ENCODE measurements around the gene PPM1H. TPM values are rescaled to one million over a fixed set of nuclear protein-coding genes. Genes with fewer than 3 reads are reported as not detected.

PPM1H gene
- total and polyA plus RNA-seq, 2 of the 8 experiments (the other 6 are each of a cell fraction or from before 2014, with no cell fraction given) = 16.4 to 36.1 TPM

DNA sequence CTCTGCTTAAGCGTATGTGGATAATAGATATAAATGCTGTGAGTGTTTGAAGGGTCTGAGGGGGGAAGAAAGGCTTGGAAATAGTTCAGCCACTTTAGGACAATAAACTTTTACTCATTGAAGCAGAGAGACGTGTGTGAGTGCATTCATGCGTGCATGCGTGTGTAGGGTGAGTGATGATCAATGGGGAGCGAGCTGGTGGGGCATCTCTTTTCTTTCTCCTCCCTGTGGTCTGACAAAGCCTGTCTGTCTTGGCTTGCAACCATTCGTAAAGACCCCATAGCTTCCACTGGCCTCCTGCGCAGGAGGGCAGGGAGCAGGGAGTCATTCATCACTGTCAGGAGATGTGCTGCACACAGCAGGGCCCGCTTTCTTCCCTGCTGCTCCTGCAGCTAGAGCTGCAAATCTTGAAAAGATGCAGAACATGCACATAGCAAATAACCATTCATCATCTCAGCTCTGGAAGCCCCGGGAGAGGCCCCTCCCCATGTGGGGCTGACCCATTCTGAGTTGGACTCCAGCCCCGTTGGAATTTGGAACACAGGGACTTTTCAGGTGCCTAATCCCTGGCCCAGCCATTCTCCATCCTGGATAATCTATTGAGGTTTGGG, 223.2 kb downstream of the PPM1H start:
- no peak overlapping the region for H3K9ac ChIP-seq (replicated peaks in 1 of 4; ENCODE audit: extremely low read depth in 1 of 4, low read depth in 3 of 4, low read length in 3 of 4)
- no peak overlapping the region for H2AK5ac ChIP-seq (ENCODE audit: low read depth, low read length)
- H2BK20ac ChIP-seq (ENCODE audit: low read length) = no peak overlapping the region
- no peaks in the 10 kb centered on the region for H3K79me2 ChIP-seq (ENCODE audit: control insufficient read depth in 1 of 2, insufficient read depth in 2 of 2, low read length in 2 of 2)
- CTCF ChIA-PET (ENCODE audit: partially characterized antibody) = interaction anchor here (0.5 to 1.8 kb wide), 4 partner anchors 35 to 297 kb away, joined by 3 to 5 read pairs (median 4); no protein-coding TSS in a partner anchor
- H2AFZ ChIP-seq (ENCODE audit: low read length) = no peak overlapping the region
- H3K27ac ChIP-seq (ENCODE audit: low read depth, low read length) = no peak overlapping the region
- no peak overlapping the region for H3K23ac ChIP-seq (ENCODE audit: insufficient read length)
- no peaks in the 10 kb centered on the region for H3K23me2 ChIP-seq (ENCODE audit: low read depth, low read length)
- H2BK15ac ChIP-seq (ENCODE audit: low read length) = no peak overlapping the region
- H2BK120ac ChIP-seq (replicated peaks; ENCODE audit: low read depth, low read length) = no peak overlapping the region
- no peak overlapping the region for H4K91ac ChIP-seq (replicated peaks; ENCODE audit: insufficient read length, low read length)
- no peak overlapping the region for H3K4me3 ChIP-seq (ENCODE audit: extremely low read depth in 1 of 4, insufficient read depth in 2 of 4, low read depth in 3 of 4, low read length in 4 of 4)
- H4K8ac ChIP-seq (ENCODE audit: extremely low read depth, insufficient read depth, low read length) = no peak overlapping the region
- H2BK12ac ChIP-seq (ENCODE audit: low read depth, low read length) = no peak overlapping the region
- no peak overlapping the region for H3K18ac ChIP-seq (ENCODE audit: extremely low read depth, low read length)
- H3K4me1 ChIP-seq (replicated peaks in 1 of 4; ENCODE audit: control insufficient read depth in 3 of 4, insufficient read depth in 4 of 4, low read length in 3 of 4) = peaks cover 3 to 12% (median 9%) of the 10 kb centered on the region in 4 experiments
- no peaks in the 10 kb centered on the region for H3K79me1 ChIP-seq (ENCODE audit: low read depth, low read length)
- no peak overlapping the region for H3K4ac ChIP-seq (replicated peaks; ENCODE audit: insufficient read length, low read depth, low read length)
- no peak for TF ChIP-seq CTBP2 (IDR thresholded peaks at IDR 0.05; ENCODE audit: borderline replicate concordance, insufficient read depth, insufficient read length, low read length)
- no peak for TF ChIP-seq MAFK (IDR thresholded peaks at IDR 0.05; ENCODE audit: low read depth, low read length)
- H3K36me3 ChIP-seq (ENCODE audit: control insufficient read depth in 2 of 4, insufficient read depth in 4 of 4, low read length in 3 of 4) = no peaks in the 10 kb centered on the region
- no peak overlapping the region for H4K5ac ChIP-seq (ENCODE audit: insufficient read length, low read depth, low read length)
- no peaks in the 10 kb centered on the region for H4K20me1 ChIP-seq (replicated peaks in 1 of 2; ENCODE audit: control insufficient read depth in 1 of 2, insufficient read depth in 2 of 2, low read length in 2 of 2)
- H3K14ac ChIP-seq (ENCODE audit: insufficient read length) = no peak overlapping the region
- no peaks in the 10 kb centered on the region for H3K27me3 ChIP-seq (replicated peaks in 1 of 4; ENCODE audit: control insufficient read depth in 3 of 4, extremely low read depth in 1 of 4, insufficient read depth in 3 of 4, low read length in 3 of 4)
- no peak overlapping the region for H3K4me2 ChIP-seq (ENCODE audit: insufficient read depth in 1 of 2, low read depth in 2 of 2, low read length in 2 of 2)
- DNase-seq (ENCODE audit: low read depth in 1 of 2, low spot score in 2 of 2) (no peak), FAIRE-seq (no peak)
- no peaks in the 10 kb centered on the region for H3K9me3 ChIP-seq (ENCODE audit: insufficient read depth in 2 of 2, low read depth in 1 of 2, low read length in 1 of 2)
- POLR2A ChIA-PET (ENCODE audit: partially characterized antibody) = no interaction called here
- WGBS, 2 experiments (ENCODE audit: extremely low coverage in 1 of 2, insufficient coverage in 1 of 2, insufficient read length in 1 of 2, insufficient replicate concordance in 2 of 2, low coverage in 1 of 2, low lambda C conversion rate in 2 of 2, missing lambda C conversion rate in 1 of 2) = 89% methylated on average over 10 of the region's 10 CpGs; no CpG with 5 or more reads in 1 of the 2 experiments
- H3K56ac ChIP-seq (replicated peaks; ENCODE audit: insufficient read length, low read depth, low read length) = no peak overlapping the region
- no peak overlapping the region for H2BK5ac ChIP-seq (ENCODE audit: low read depth, low read length)
